ENCODE measurements around the gene CDK5RAP2. TPM values are rescaled to one million over a fixed set of nuclear protein-coding genes. Genes with fewer than 3 reads are reported as not detected.

CDK5RAP2 gene
- total and polyA plus RNA-seq, 8 donors: 24.7 to 438 (median 31.3) TPM

GRCh38 chr9:120536949-120537640 lies 42.9 kb downstream of the CDK5RAP2 start:
- H3K4me1 ChIP-seq: peaks cover 0 to 21% (median under 1%) of the 10 kb centered on the region in 4 donors
- H3K9me3 ChIP-seq: no peaks in the 10 kb centered on the region
- TF ChIP-seq POLR2A (IDR thresholded peaks at IDR 0.05) (no peak), POLR2AphosphoS5 (IDR thresholded peaks at IDR 0.05) (no peak)
- 84 to 90% (median 88%) methylated on average over 5 of the region's 5 CpGs for WGBS, 5 donors
- no peaks in the 10 kb centered on the region for H3K27me3 ChIP-seq
- intact Hi-C loops (cut with DNase I; ENCODE audit: low total_unique reads): no loop called here
- H3K27ac ChIP-seq: no peak overlapping the region
- no peak overlapping the region for H3K4me3 ChIP-seq
- H3K36me3 ChIP-seq: peaks cover 15 to 98% (median 91%) of the 10 kb centered on the region in 4 donors
- DNase-seq: no peak

- H3K4me3 ChIP-seq: no peak overlapping the region
- H3K9me3 ChIP-seq: no peaks in the 10 kb centered on the region
- DNase-seq: no peak
- peaks cover 0 to 22% (median 8%) of the 10 kb centered on the region in 4 donors for H3K4me1 ChIP-seq
- intact Hi-C loops (cut with DNase I; ENCODE audit: low total_unique reads): no loop called here
- no peaks in the 10 kb centered on the region for H3K27me3 ChIP-seq
- H3K27ac ChIP-seq: no peak overlapping the region
- WGBS, 5 donors: 93 to 95% (median 95%) methylated on average over 6 of the region's 6 CpGs
- TF ChIP-seq EP300 (IDR thresholded peaks at IDR 0.05): no peak
- no peak for TF ChIP-seq POLR2A (IDR thresholded peaks at IDR 0.05)
- TF ChIP-seq POLR2AphosphoS5 (IDR thresholded peaks at IDR 0.05): no peak
- no peak for TF ChIP-seq CTCF (IDR thresholded peaks at IDR 0.05)
- H3K36me3 ChIP-seq: peaks cover 15 to 95% (median 93%) of the 10 kb centered on the region in 4 donors
Observed at GRCh38 chr9:120536094-120536493, 43.9 kb downstream of the CDK5RAP2 start.

- DNase-seq: no peak
- WGBS, 5 donors: 68 to 89% (median 73%) methylated on average over 2 of the region's 2 CpGs
- H3K4me3 ChIP-seq: no peak overlapping the region
- H3K27me3 ChIP-seq: no peaks in the 10 kb centered on the region
- H3K27ac ChIP-seq: no peak overlapping the region
- no peaks in the 10 kb centered on the region for H3K9me3 ChIP-seq
- intact Hi-C loops (cut with DNase I; ENCODE audit: low total_unique reads): no loop called here
- H3K4me1 ChIP-seq: peaks cover 0 to 22% (median 8%) of the 10 kb centered on the region in 4 donors
- TF ChIP-seq POLR2A (IDR thresholded peaks at IDR 0.05): no peak
- no peak for TF ChIP-seq CTCF (IDR thresholded peaks at IDR 0.05)
- TF ChIP-seq POLR2AphosphoS5 (IDR thresholded peaks at IDR 0.05): no peak
- no peak for TF ChIP-seq EP300 (IDR thresholded peaks at IDR 0.05)
- peaks cover 26 to 93% (median 89%) of the 10 kb centered on the region in 4 donors for H3K36me3 ChIP-seq
Observed at GRCh38 chr9:120534266-120534665, 45.7 kb downstream of the CDK5RAP2 start.

GRCh38 chr9:120532891-120533290 lies 47.1 kb downstream of the CDK5RAP2 start:
- no peaks in the 10 kb centered on the region for H3K9me3 ChIP-seq
- whole genome bisulfite sequencing, 5 donors: 70 to 90% (median 78%) methylated on average over 10 of the region's 10 CpGs
- H3K27ac ChIP-seq: peak overlapping the region in 4 of 5 donors; percentile 36 to 68 (median 50)
- TF ChIP-seq POLR2A (IDR thresholded peaks at IDR 0.05) (no peak), POLR2AphosphoS5 (IDR thresholded peaks at IDR 0.05) (no peak), EP300 (IDR thresholded peaks at IDR 0.05) (no peak), CTCF (IDR thresholded peaks at IDR 0.05) (no peak)
- peaks cover 38 to 93% (median 90%) of the 10 kb centered on the region in 4 donors for H3K36me3 ChIP-seq
- DNase-seq: no peak
- intact Hi-C loops (cut with DNase I; ENCODE audit: low total_unique reads): no loop called here
- H3K4me3 ChIP-seq: no peak overlapping the region
- H3K27me3 ChIP-seq: no peaks in the 10 kb centered on the region
- peaks cover 0 to 13% (median 8%) of the 10 kb centered on the region in 4 donors for H3K4me1 ChIP-seq

GRCh38 chr9:120532475-120532874 lies 47.5 kb downstream of the CDK5RAP2 start:
- TF ChIP-seq POLR2AphosphoS5 (IDR thresholded peaks at IDR 0.05) (peak in 2 of 3 donors; percentile 40 to 63), EP300 (IDR thresholded peaks at IDR 0.05) (no peak)
- DNase-seq: peak; percentile 39 to 72
- 58 to 89% (median 68%) methylated on average over 4 to 6 of the region's 6 CpGs for WGBS, 5 donors

More at GRCh38 chr9:120532475-120532874, 47.5 kb downstream of the CDK5RAP2 start:
- Histone ChIP-seq H3K4me1 (peaks cover 0 to 12% (median 8%) of the 10 kb centered on the region in 4 donors), H3K9me3 (no peaks in the 10 kb centered on the region), H3K4me3 (no peak overlapping the region), H3K27me3 (no peaks in the 10 kb centered on the region), H3K36me3 (peaks cover 35 to 93% (median 90%) of the 10 kb centered on the region in 4 donors), H3K27ac (peak overlapping the region in 4 of 5 donors; percentile 36 to 68 (median 50))
- intact Hi-C loops (cut with DNase I; ENCODE audit: low total_unique reads): no loop called here
